ENCODE measurements around the gene C7orf25. TPM values are rescaled to one million over a fixed set of nuclear protein-coding genes. Genes with fewer than 3 reads are reported as not detected.

Gene C7orf25
- total RNA-seq, 1 experiment from 2014 or later = 3.2 TPM

- H3K27me3 ChIP-seq (ENCODE audit: low read length) = no peaks in the 10 kb centered on the region
- no peak overlapping the region for H3K9ac ChIP-seq (ENCODE audit: low read length)
- no peaks in the 10 kb centered on the region for H3K79me2 ChIP-seq (ENCODE audit: low read length)
- ChIA-PET CTCF (no interaction called here), POLR2A (ENCODE audit: unreplicated experiment) (no interaction called here)
- H4K20me1 ChIP-seq (ENCODE audit: low read length) = no peaks in the 10 kb centered on the region
- H3K27ac ChIP-seq (ENCODE audit: low read length) = no peak overlapping the region
- DNase-seq = no peak
- H3K4me3 ChIP-seq (ENCODE audit: low read length) = no peak overlapping the region
- H3K36me3 ChIP-seq (ENCODE audit: low read depth, low read length) = no peaks in the 10 kb centered on the region
- no peaks in the 10 kb centered on the region for H3F3A ChIP-seq (ENCODE audit: low read length, unreplicated experiment)
- H3K9me3 ChIP-seq (ENCODE audit: low read length) = no peaks in the 10 kb centered on the region
- no peak for ATAC-seq
- H3K4me2 ChIP-seq (ENCODE audit: low read length) = no peak overlapping the region
- TF ChIP-seq EZH2phosphoT487 (IDR thresholded peaks at IDR 0.05; ENCODE audit: borderline replicate concordance, low read length) = no peak
- TF ChIP-seq CTCF (conservative IDR thresholded peaks at IDR 0.05; ENCODE audit: low read depth, low read length) = no peak
- TF ChIP-seq EZH2 (IDR thresholded peaks at IDR 0.05; ENCODE audit: low read length, unreplicated experiment) = no peak
- no peaks in the 10 kb centered on the region for H3K9me2 ChIP-seq (replicated peaks; ENCODE audit: low read length)
- no TSS peak for BruUV-seq (replicated peaks)
- no peaks in the 10 kb centered on the region for H3K4me1 ChIP-seq (ENCODE audit: insufficient read depth, low read length)
- H2AFZ ChIP-seq (ENCODE audit: low read length) = no peak overlapping the region
- intact Hi-C loops (cut with micrococcal nuclease) = no loop called here
Measured at GRCh38 chr7:42902331-42902730, 9.5 kb downstream of the C7orf25 start.

GRCh38 chr7:42900842-42901241 is 11.0 kb downstream of the C7orf25 start:
- DNase-seq = no peak
- Histone ChIP-seq H3K4me2 (ENCODE audit: low read length) (no peak overlapping the region), H3K9ac (ENCODE audit: low read length) (no peak overlapping the region), H3F3A (ENCODE audit: low read length, unreplicated experiment) (no peaks in the 10 kb centered on the region), H4K20me1 (ENCODE audit: low read length) (no peaks in the 10 kb centered on the region), H3K79me2 (ENCODE audit: low read length) (no peaks in the 10 kb centered on the region), H3K27me3 (ENCODE audit: low read length) (no peaks in the 10 kb centered on the region), H3K27ac (ENCODE audit: low read length) (no peak overlapping the region), H3K4me3 (ENCODE audit: low read length) (no peak overlapping the region), H3K4me1 (ENCODE audit: insufficient read depth, low read length) (no peaks in the 10 kb centered on the region), H3K9me3 (ENCODE audit: low read length) (no peaks in the 10 kb centered on the region), H3K9me2 (replicated peaks; ENCODE audit: low read length) (no peaks in the 10 kb centered on the region), H3K36me3 (ENCODE audit: low read depth, low read length) (no peaks in the 10 kb centered on the region), H2AFZ (ENCODE audit: low read length) (no peak overlapping the region)
- ChIA-PET CTCF (no interaction called here), POLR2A (ENCODE audit: unreplicated experiment) (interaction anchor here (0.6 kb wide), 1 partner anchor 31 kb away, joined by 6 read pairs; the partner anchor contains the start of gene PSMA2)
- BruUV-seq (replicated peaks) = no TSS peak
- no peak for TF ChIP-seq EZH2 (IDR thresholded peaks at IDR 0.05; ENCODE audit: low read length, unreplicated experiment)
- intact Hi-C loops (cut with micrococcal nuclease) = no loop called here
- ATAC-seq = no peak

GRCh38 chr7:42893346-42894240 is 18.3 kb downstream of the C7orf25 start:
- intact Hi-C loops (cut with micrococcal nuclease) = no loop called here
- Histone ChIP-seq H3K4me3 (ENCODE audit: low read length) (no peak overlapping the region), H3K27ac (ENCODE audit: low read length) (no peak overlapping the region), H3K9me3 (ENCODE audit: low read length) (no peaks in the 10 kb centered on the region), H3F3A (ENCODE audit: low read length, unreplicated experiment) (no peaks in the 10 kb centered on the region), H3K4me1 (ENCODE audit: insufficient read depth, low read length) (peaks cover 4% of the 10 kb centered on the region; the same call in 1 of the 2 replicates), H3K9me2 (replicated peaks; ENCODE audit: low read length) (no peaks in the 10 kb centered on the region), H2AFZ (ENCODE audit: low read length) (no peak overlapping the region), H3K79me2 (ENCODE audit: low read length) (no peaks in the 10 kb centered on the region), H3K36me3 (ENCODE audit: low read depth, low read length) (no peaks in the 10 kb centered on the region), H3K9ac (ENCODE audit: low read length) (no peak overlapping the region), H4K20me1 (ENCODE audit: low read length) (no peaks in the 10 kb centered on the region), H3K4me2 (ENCODE audit: low read length) (no peak overlapping the region), H3K27me3 (ENCODE audit: low read length) (no peaks in the 10 kb centered on the region)
- DNase-seq = no peak
- no peak for ATAC-seq
- ChIA-PET POLR2A (ENCODE audit: unreplicated experiment) (no interaction called here), CTCF (interaction anchor here (0.6 kb wide), 1 partner anchor 953 kb away, joined by 7 read pairs; no protein-coding TSS in a partner anchor)
- TF ChIP-seq CTCF (conservative IDR thresholded peaks at IDR 0.05; ENCODE audit: low read depth, low read length) = no peak
- TF ChIP-seq EZH2 (IDR thresholded peaks at IDR 0.05; ENCODE audit: low read length, unreplicated experiment) = no peak
- no peak for TF ChIP-seq EZH2phosphoT487 (IDR thresholded peaks at IDR 0.05; ENCODE audit: borderline replicate concordance, low read length)
- no TSS peak for BruUV-seq (replicated peaks)

All from PC-3 (cell line).